Uterus (tissue), 4 donors: ENCODE data around the gene HIP1. TPM values are rescaled to one million over a fixed set of nuclear protein-coding genes. Genes with fewer than 3 reads are reported as not detected.
"Not testable (repeated sequence)": the region's sequence is repeated elsewhere in the genome, so short reads cannot be mapped to it uniquely, and the experiment has no call there.

ENCODE experiments used
- DNase-seq, 2 donors: peaks; one replicate each; pipeline ENCODE4 v3.0.0-alpha.2; 2019 to 2020
- H3K27ac ChIP-seq, 2 donors: fragments of 200-600 bp; sonication (generic); 1 replicate in 1 of 2; 2 replicates in 1 of 2; pipeline ENCODE4 v1.5.1; 2016 to 2018
- H3K27me3 ChIP-seq, 2 donors: fragments of 200-600 bp; sonication (generic); one replicate each; pipeline ENCODE4 v1.5.1; 2018 to 2019; ENCODE audit warnings: control low read depth in 1 of 2
- H3K36me3 ChIP-seq, 2 donors: fragments of 200-600 bp; sonication (generic); one replicate each; pipeline ENCODE4 v1.5.1; 2019; ENCODE audit warnings: control low read depth in 1 of 2
- H3K4me1 ChIP-seq, 2 donors: fragments of 200-600 bp; sonication (generic); one replicate each; pipeline ENCODE4 v1.5.1; 2018 to 2019; ENCODE audit warnings: control low read depth in 1 of 2
- H3K4me3 ChIP-seq, 2 donors: fragments of 200-600 bp; sonication (generic); 1 replicate in 1 of 2; 2 replicates in 1 of 2; pipeline ENCODE4 v1.5.1; 2018 to 2019; ENCODE audit warnings: mild to moderate bottlenecking in 1 of 2
- H3K9me3 ChIP-seq, 2 donors: fragments of 200-600 bp; sonication (generic); one replicate each; pipeline ENCODE4 v1.5.1; 2019; ENCODE audit warnings: control low read depth in 1 of 2
- CTCF ChIP-seq, 4 experiments: fragments of 200-600 bp in 2 of 4; fragments of 450-650 bp in 2 of 4; sonication (generic) in 2 of 4; IDR thresholded peaks; one replicate each; pipeline ENCODE4 v1.5.1; 2016 to 2019; ENCODE audit warnings: antibody characterized with exemption in 4 of 4, mild to moderate bottlenecking in 2 of 4, moderate library complexity in 1 of 4
- POLR2A ChIP-seq, 2 donors: fragments of 450-650 bp; IDR thresholded peaks; one replicate each; pipeline ENCODE4 v1.6.1; 2016; ENCODE audit warnings: antibody characterized with exemption in 2 of 2, mild to moderate bottlenecking in 1 of 2, moderate library complexity in 1 of 2
- intact Hi-C: fragments of 100-400 bp; cut with DNase I; formaldehyde crosslinking; loops from one replicate; pipeline ENCODE4 v1.15.1; 2023; ENCODE audit warnings: low total_unique reads
- total RNA-seq, 4 donors: library from RNA; depleted of rRNA in 3 of 4; stranded (reverse); fragments of >200 nt in 3 of 4; gene quantifications; one replicate each; pipeline versions ENCODE4 v1.1.0 to v1.2.4, GENCODE V29; 2014 to 2023
- donor health status: DM: yes; HTN: yes; CAD: no.

Gene HIP1
- total RNA-seq, 4 donors from 2014 or later: 13.1 to 48.8 (median 20.3) TPM

- intact Hi-C loops: no loop called here
- Histone ChIP-seq H3K36me3 (no peaks in the 10 kb centered on the region), H3K27me3 (no peaks in the 10 kb centered on the region), H3K9me3 (no peaks in the 10 kb centered on the region), H3K4me1 (no peaks in the 10 kb centered on the region), H3K27ac (no peak overlapping the region), H3K4me3 (no peak overlapping the region)
- TF ChIP-seq POLR2A (IDR thresholded peaks at IDR 0.05) (no peak), CTCF (IDR thresholded peaks at IDR 0.05) (no peak)
- no peak for DNase-seq
Measured at GRCh38 chr7:75573477-75574019, 165.2 kb downstream of the HIP1 start.

DNA sequence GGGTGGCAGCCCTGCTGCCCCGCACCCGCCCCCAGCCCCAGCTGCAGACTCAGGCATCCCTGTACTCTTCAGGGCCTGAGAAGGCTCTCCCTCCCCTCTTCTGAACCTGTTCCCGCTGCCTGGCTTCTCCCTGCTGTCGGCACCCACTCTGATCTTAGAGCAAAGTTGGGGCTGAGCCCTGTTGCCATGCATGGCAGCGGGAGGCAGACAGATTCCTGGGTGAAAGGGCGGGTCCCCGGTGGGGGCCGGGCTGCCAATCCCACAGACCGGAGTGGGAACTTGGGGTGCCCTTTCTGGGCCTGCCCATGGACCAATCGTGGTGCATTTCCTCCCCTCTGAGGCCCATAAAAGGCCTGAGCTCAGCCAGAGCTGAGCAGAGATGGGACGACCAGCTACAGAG lies 165.9 kb downstream of the HIP1 start:
- H3K4me3 ChIP-seq: no peak overlapping the region
- no peak for DNase-seq
- TF ChIP-seq CTCF (IDR thresholded peaks at IDR 0.05) (no peak), POLR2A (IDR thresholded peaks at IDR 0.05) (no peak)
- no peaks in the 10 kb centered on the region for H3K36me3 ChIP-seq
- H3K9me3 ChIP-seq: no peaks in the 10 kb centered on the region
- no peaks in the 10 kb centered on the region for H3K27me3 ChIP-seq
- no peaks in the 10 kb centered on the region for H3K4me1 ChIP-seq
- intact Hi-C loops: no loop called here
- H3K27ac ChIP-seq: no peak overlapping the region

GRCh38 chr7:75572396-75572795 lies 166.3 kb downstream of the HIP1 start:
- intact Hi-C loops: no loop called here
- H3K27ac ChIP-seq: no peak overlapping the region
- no peaks in the 10 kb centered on the region for H3K9me3 ChIP-seq
- H3K4me1 ChIP-seq: no peaks in the 10 kb centered on the region
- no peaks in the 10 kb centered on the region for H3K27me3 ChIP-seq
- no peak for DNase-seq
- no peaks in the 10 kb centered on the region for H3K36me3 ChIP-seq
- TF ChIP-seq CTCF (IDR thresholded peaks at IDR 0.05): no peak
- no peak for TF ChIP-seq POLR2A (IDR thresholded peaks at IDR 0.05)
- H3K4me3 ChIP-seq: no peak overlapping the region

- H3K36me3 ChIP-seq: no peaks in the 10 kb centered on the region
- no peaks in the 10 kb centered on the region for H3K27me3 ChIP-seq
- intact Hi-C loops: no loop called here
- no peaks in the 10 kb centered on the region for H3K4me1 ChIP-seq
- H3K4me3 ChIP-seq: no peak overlapping the region
- H3K9me3 ChIP-seq: no peaks in the 10 kb centered on the region
- TF ChIP-seq CTCF (IDR thresholded peaks at IDR 0.05) (no peak), POLR2A (IDR thresholded peaks at IDR 0.05) (no peak)
- DNase-seq: no peak
- H3K27ac ChIP-seq: no peak overlapping the region
Measured at GRCh38 chr7:75571209-75571608, 167.5 kb downstream of the HIP1 start.

- intact Hi-C loops, DNase-seq, H3K27ac ChIP-seq, H3K9me3 ChIP-seq, H3K27me3 ChIP-seq, H3K36me3 ChIP-seq, H3K4me3 ChIP-seq, H3K4me1 ChIP-seq: not testable (repeated sequence)
Measured at GRCh38 chr7:75569629-75570282, 169.0 kb downstream of the HIP1 start.
